SK-N-SH (cell line): ENCODE results near the gene KRT33B. TPM values are rescaled to one million over a fixed set of nuclear protein-coding genes. Genes with fewer than 3 reads are reported as not detected.

Source experiments
- CTCF ChIA-PET: fragments of 300-600, 350-600 bp; formaldehyde crosslinking; extraction: SDS; loops from one replicate; lab custom pipeline; 2021; lab: Yijun Ruan, JAX
- POLR2A ChIA-PET: fragments of 350-600 bp; sonication (Branson Sonifier 250); formaldehyde crosslinking; extraction: SDS; loops from one replicate; lab custom pipeline; 2020; ENCODE audit warnings: antibody characterized with exemption, inconsistent platforms; lab: Yijun Ruan, JAX
- DNase-seq: peaks from one replicate; pipeline ENCODE4 v3.0.0; 2012
- H2AFZ ChIP-seq: fragments of 200-600 bp; sonication (generic); 2 replicates; pipeline ENCODE4 v1.8.1; 2016; ENCODE audit warnings: antibody characterized with exemption, mild to moderate bottlenecking, low read depth
- H3F3A ChIP-seq: fragments of 200-600 bp; sonication (generic); replicated peaks from 2 replicates; pipeline ENCODE3; 2016; ENCODE audit warnings: antibody characterized with exemption, mild to moderate bottlenecking; ENCODE audit not compliant: insufficient read depth
- H3K27ac ChIP-seq, 2 experiments: fragments of 200-500 bp in 1 of 2; fragments of 200-600 bp in 1 of 2; sonication (Bioruptor generic) in 1 of 2; sonication (generic), shearing (Covaris generic) in 1 of 2; 2 replicates each; pipeline versions ENCODE4 v1.5.1 to v1.6.1; 2014 to 2016; ENCODE audit warnings: low read depth in 2 of 2, inconsistent platforms in 1 of 2, low read length in 1 of 2, mild to moderate bottlenecking in 1 of 2, mixed read lengths in 1 of 2
- H3K27me3 ChIP-seq: fragments of 200-600 bp; sonication (generic), shearing (Covaris generic); 2 replicates; pipeline ENCODE4 v1.6.1; 2016; ENCODE audit warnings: mixed run types; ENCODE audit not compliant: insufficient read depth
- H3K36me3 ChIP-seq, 2 experiments: fragments of 200-500 bp in 1 of 2; fragments of 200-600 bp in 1 of 2; sonication (Bioruptor generic) in 1 of 2; sonication (generic) in 1 of 2; replicated peaks in 1 of 2; 2 replicates each; pipeline versions ENCODE3 to v1.5.1; 2014 to 2016; ENCODE audit warnings: low read length in 1 of 2, mild to moderate bottlenecking in 1 of 2; ENCODE audit not compliant: insufficient read depth in 2 of 2, control insufficient read depth in 1 of 2
- H3K4me1 ChIP-seq, 2 experiments: fragments of 200-500 bp in 1 of 2; fragments of 200-600 bp in 1 of 2; sonication (Bioruptor generic) in 1 of 2; sonication (generic), shearing (Covaris generic) in 1 of 2; 2 replicates each; pipeline versions ENCODE4 v1.5.1 to v1.6.1; 2014 to 2016; ENCODE audit warnings: low read depth in 1 of 2, low read length in 1 of 2, mixed run types in 1 of 2; ENCODE audit not compliant: insufficient read depth in 2 of 2, control insufficient read depth in 1 of 2
- H3K4me2 ChIP-seq: fragments of 200-600 bp; sonication (generic), shearing (Covaris generic); 2 replicates; pipeline ENCODE4 v1.6.1; 2017; ENCODE audit warnings: mixed run types
- H3K4me3 ChIP-seq, 2 experiments: fragments of 200-500 bp in 1 of 2; fragments of 200-600 bp in 1 of 2; sonication (Bioruptor generic) in 1 of 2; sonication (generic), shearing (Covaris generic) in 1 of 2; 2 replicates each; pipeline versions ENCODE4 v1.5.1 to v1.8.1; 2014 to 2016; ENCODE audit warnings: low read depth in 2 of 2, inconsistent platforms in 1 of 2, low read length in 1 of 2, mild to moderate bottlenecking in 1 of 2, mixed read lengths in 1 of 2, moderate library complexity in 1 of 2
- H3K79me2 ChIP-seq: fragments of 200-600 bp; sonication (generic); 2 replicates; pipeline ENCODE4 v1.8.1; 2017; ENCODE audit warnings: mild to moderate bottlenecking; ENCODE audit not compliant: insufficient read depth
- H3K9ac ChIP-seq: fragments of 200-600 bp; sonication (generic); 2 replicates; pipeline ENCODE4 v1.6.1; 2017; ENCODE audit warnings: mixed run types
- H3K9me2 ChIP-seq: fragments of 200-600 bp; sonication (generic); 2 replicates; pipeline ENCODE4 v1.6.1; 2017; ENCODE audit warnings: mixed run types
- H3K9me3 ChIP-seq: fragments of 200-600 bp; sonication (generic); 2 replicates; pipeline ENCODE4 v1.6.1; 2017; ENCODE audit warnings: mixed run types, mild to moderate bottlenecking, moderate library complexity
- H4K20me1 ChIP-seq: fragments of 200-600 bp; sonication (generic); 2 replicates; pipeline ENCODE4 v1.6.1; 2017; ENCODE audit warnings: mild to moderate bottlenecking, mixed run types; ENCODE audit not compliant: insufficient read depth
- CHD2 ChIP-seq: fragments of 150-350 bp; IDR thresholded peaks from 2 replicates; pipeline ENCODE4 v1.6.1; 2018; ENCODE audit warnings: low read length; ENCODE audit not compliant: partially characterized antibody
- EP300 ChIP-seq, 2 experiments: IDR thresholded peaks; 2 replicates each; pipeline versions ENCODE4 v1.4.0 to v1.6.1; 2012; ENCODE audit warnings: borderline replicate concordance in 1 of 2, low read depth in 1 of 2, low read length in 1 of 2
- FOSL2 ChIP-seq: IDR thresholded peaks from 2 replicates; pipeline ENCODE4 v1.4.0; 2012; ENCODE audit warnings: low read depth, mild to moderate bottlenecking, moderate library complexity, borderline replicate concordance
- FOXM1 ChIP-seq: IDR thresholded peaks from 2 replicates; pipeline ENCODE4 v1.4.0; 2012; ENCODE audit warnings: low read depth, mild to moderate bottlenecking
- GABPA ChIP-seq: IDR thresholded peaks from 2 replicates; pipeline ENCODE4 v1.4.0; 2012; ENCODE audit warnings: low read depth, mild to moderate bottlenecking
- GATA2 ChIP-seq: sonication (generic); formaldehyde crosslinking; IDR thresholded peaks from 2 replicates; pipeline ENCODE4 v1.5.0; 2020; ENCODE audit warnings: mild to moderate bottlenecking, missing genetic modification reagents
- JUND ChIP-seq: IDR thresholded peaks from 2 replicates; pipeline ENCODE4 v1.4.0; 2012
- MEF2A ChIP-seq: IDR thresholded peaks from 2 replicates; pipeline ENCODE4 v1.4.0; 2012; ENCODE audit warnings: low read depth, borderline replicate concordance
- MXI1 ChIP-seq: IDR thresholded peaks from 2 replicates; pipeline ENCODE4 v1.6.1; 2012; ENCODE audit warnings: mild to moderate bottlenecking, low read depth, low read length, improper control_type of control experiment
- NFIC ChIP-seq: IDR thresholded peaks from 2 replicates; pipeline ENCODE4 v1.4.0; 2012; ENCODE audit warnings: borderline replicate concordance
- NRF1 ChIP-seq: IDR thresholded peaks from 2 replicates; pipeline ENCODE4 v1.6.1; 2012; ENCODE audit warnings: low read depth, mild to moderate bottlenecking, low read length
- POLR2AphosphoS5 ChIP-seq: IDR thresholded peaks from 2 replicates; pipeline ENCODE4 v1.6.1; 2012; ENCODE audit warnings: low read depth, low read length
- RAD21 ChIP-seq: IDR thresholded peaks from 2 replicates; pipeline ENCODE4 v1.6.1; 2012; ENCODE audit warnings: mild to moderate bottlenecking, low read length
- RCOR1 ChIP-seq: fragments of 150-350 bp; IDR thresholded peaks from 2 replicates; pipeline ENCODE4 v1.6.1; 2017; ENCODE audit warnings: antibody characterized with exemption, low read length
- RFX5 ChIP-seq: IDR thresholded peaks from 2 replicates; pipeline ENCODE4 v1.6.1; 2012; ENCODE audit warnings: mild to moderate bottlenecking, improper control_type of control experiment, low read length
- SIN3A ChIP-seq: IDR thresholded peaks from 2 replicates; pipeline ENCODE4 v1.6.1; 2012; ENCODE audit warnings: low read depth, mild to moderate bottlenecking, low read length, moderate library complexity, borderline replicate concordance
- TAF1 ChIP-seq: IDR thresholded peaks from 2 replicates; pipeline ENCODE4 v1.6.1; 2012; ENCODE audit warnings: low read depth, mild to moderate bottlenecking, low read length, moderate library complexity, borderline replicate concordance
- TCF12 ChIP-seq: IDR thresholded peaks from 2 replicates; pipeline ENCODE4 v1.4.0; 2012
- WGBS: methylation state at CpG from one replicate; pipeline ENCODE4 v1.1.6; 2017; ENCODE audit warnings: low lambda C conversion rate; 5-methylcytosine and 5-hydroxymethylcytosine counted together
- polyA plus RNA-seq, 3 experiments: library from polyadenylated mRNA; depleted of rRNA; stranded (reverse); fragments of >200 nt; gene quantifications; 2 replicates each; pipeline ENCODE4 v1.2.3, GENCODE V29; 2012
- TF ChIP-seq, protein P1 (sequence below): IDR thresholded peaks from 2 replicates; pipeline ENCODE4; 2012
- TF ChIP-seq, protein P2 (sequence below): IDR thresholded peaks from 2 replicates; pipeline ENCODE4 v1.4.0; 2012; ENCODE audit warnings: low read depth, borderline replicate concordance
- TF ChIP-seq, protein P3 (sequence below): fragments of 150-350 bp; IDR thresholded peaks from 2 replicates; pipeline ENCODE4 v1.6.1; 2016; ENCODE audit warnings: mild to moderate bottlenecking, low read depth, low read length

KRT33B gene
- polyA plus RNA-seq, 1 of the 3 experiments (the other 2 are of a cell fraction): 0.08 TPM

DNA sequence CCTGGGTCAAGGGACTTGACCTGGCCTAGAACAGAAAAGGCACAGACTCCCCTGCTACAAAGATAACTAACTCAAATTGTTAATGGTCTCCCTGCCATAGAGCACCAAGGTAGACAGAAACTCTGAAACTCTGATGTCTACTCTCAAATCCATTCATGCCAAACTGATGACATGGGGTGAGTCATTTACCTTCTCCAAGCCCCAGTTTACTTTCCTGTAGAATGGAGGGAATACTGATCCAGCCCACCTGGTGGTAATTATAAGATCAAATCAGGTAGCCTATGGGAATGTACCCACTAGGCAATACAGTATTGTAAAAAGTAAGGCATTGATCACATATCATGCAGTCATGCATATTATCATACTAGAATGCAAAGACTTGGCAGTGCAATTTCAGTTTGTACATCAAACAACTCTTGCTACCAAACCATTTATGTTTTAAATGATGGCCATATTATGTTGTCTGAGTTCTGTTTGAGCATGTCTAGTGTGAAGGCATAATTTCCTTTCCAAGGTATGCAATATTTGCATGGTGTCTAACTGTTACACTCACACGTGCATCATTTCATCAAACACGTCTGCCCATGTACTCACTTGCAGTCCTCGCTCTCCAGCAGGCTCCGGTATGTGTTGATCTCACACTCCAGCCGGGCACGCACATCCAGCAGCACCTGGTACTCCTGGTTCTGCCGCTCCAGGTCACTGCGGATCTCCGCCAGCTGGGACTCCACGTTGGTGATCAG, 24.8 kb upstream of the KRT33B start:
- no peaks in the 10 kb centered on the region for H4K20me1 ChIP-seq
- no peak overlapping the region for H3K27ac ChIP-seq
- WGBS: 76% methylated on average over 10 of the region's 10 CpGs
- H3K36me3 ChIP-seq: no peaks in the 10 kb centered on the region
- H3K9me3 ChIP-seq: no peaks in the 10 kb centered on the region
- H3K4me2 ChIP-seq: no peak overlapping the region
- no peaks in the 10 kb centered on the region for H3K79me2 ChIP-seq
- no peaks in the 10 kb centered on the region for H3F3A ChIP-seq
- no peak overlapping the region for H2AFZ ChIP-seq
- H3K4me1 ChIP-seq: peaks cover 0 to 4% of the 10 kb centered on the region in 2 experiments; a peak in 1 of 4 replicates
- no peaks in the 10 kb centered on the region for H3K27me3 ChIP-seq
- no peak overlapping the region for H3K9ac ChIP-seq
- H3K9me2 ChIP-seq: no peaks in the 10 kb centered on the region
- CTCF ChIA-PET: interaction anchor here (1.0 kb wide), 1 partner anchor 446 kb away, joined by 3 read pairs; no protein-coding TSS in a partner anchor
- no peak for TF ChIP-seq RCOR1
- TF ChIP-seq MEF2A: no peak
- no peak for TF ChIP-seq CHD2
- TF ChIP-seq RFX5: no peak
- 0 out of 2 replicates have a peak, but pooled peaks have one; percentile 24 for TF ChIP-seq FOSL2
- TF ChIP-seq MXI1: no peak
- TF ChIP-seq NFIC: no peak
- TF ChIP-seq, protein P1, sequence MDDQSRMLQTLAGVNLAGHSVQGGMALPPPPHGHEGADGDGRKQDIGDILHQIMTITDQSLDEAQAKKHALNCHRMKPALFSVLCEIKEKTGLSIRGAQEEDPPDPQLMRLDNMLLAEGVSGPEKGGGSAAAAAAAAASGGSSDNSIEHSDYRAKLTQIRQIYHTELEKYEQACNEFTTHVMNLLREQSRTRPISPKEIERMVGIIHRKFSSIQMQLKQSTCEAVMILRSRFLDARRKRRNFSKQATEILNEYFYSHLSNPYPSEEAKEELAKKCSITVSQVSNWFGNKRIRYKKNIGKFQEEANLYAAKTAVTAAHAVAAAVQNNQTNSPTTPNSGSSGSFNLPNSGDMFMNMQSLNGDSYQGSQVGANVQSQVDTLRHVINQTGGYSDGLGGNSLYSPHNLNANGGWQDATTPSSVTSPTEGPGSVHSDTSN: no peak
- no peak for TF ChIP-seq RAD21
- TF ChIP-seq JUND: peak; percentile 11; the same call in 1 of the 2 replicates
- no peak for DNase-seq
- POLR2A ChIA-PET: no interaction called here
- H3K4me3 ChIP-seq: no peak overlapping the region

DNA sequence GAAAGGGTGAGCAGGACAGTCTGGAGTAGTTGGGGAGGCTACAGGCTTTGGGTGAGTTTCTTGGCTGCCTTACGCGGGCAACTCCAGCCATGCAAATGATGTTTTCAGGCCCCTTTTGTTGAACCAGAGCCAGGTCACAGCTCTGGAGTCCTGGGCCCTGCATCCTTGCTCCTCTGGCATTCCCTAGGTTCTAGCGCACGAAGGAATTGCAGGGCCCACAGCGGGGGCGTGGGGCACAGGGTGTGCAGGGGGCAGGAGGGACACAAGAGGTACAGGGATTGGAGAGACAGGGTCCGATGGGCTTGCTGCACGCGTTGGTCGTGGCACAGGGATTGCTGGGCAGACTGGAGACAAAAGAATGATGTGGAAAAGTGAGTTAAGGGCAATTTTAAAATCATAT, 24.2 kb upstream of the KRT33B start:
- Histone ChIP-seq H3K9me2 (no peaks in the 10 kb centered on the region), H3K9me3 (no peaks in the 10 kb centered on the region), H3K4me3 (no peak overlapping the region), H3K27me3 (no peaks in the 10 kb centered on the region), H2AFZ (no peak overlapping the region), H3F3A (no peaks in the 10 kb centered on the region), H3K4me2 (no peak overlapping the region), H3K4me1 (peaks cover 0 to 4% of the 10 kb centered on the region in 2 experiments; a peak in 1 of 4 replicates), H3K27ac (no peak overlapping the region), H4K20me1 (no peaks in the 10 kb centered on the region), H3K9ac (no peak overlapping the region), H3K36me3 (no peaks in the 10 kb centered on the region), H3K79me2 (no peaks in the 10 kb centered on the region)
- ChIA-PET POLR2A (interaction anchor here (0.6 kb wide), 1 partner anchor 91 kb away, joined by 3 read pairs; no protein-coding TSS in a partner anchor), CTCF (interaction anchor here (1.0 kb wide), 1 partner anchor 445 kb away, joined by 3 read pairs; no protein-coding TSS in a partner anchor)
- no peak for DNase-seq
- WGBS: 74% methylated on average over 8 of the region's 10 CpGs
- TF ChIP-seq MEF2A (no peak), FOXM1 (no peak), NFIC (no peak), EP300 (IDR thresholded peaks at IDR 0.05; ENCODE audit: borderline replicate concordance in 1 of 2, low read depth in 1 of 2, low read length in 1 of 2) (no peak), MXI1 (no peak), POLR2AphosphoS5 (no peak), TAF1 (no peak), SIN3A (no peak), GABPA (no peak), NRF1 (no peak), TCF12 (no peak), GATA2 (CRISPR knock-in tag) (no peak), RAD21 (no peak)
- TF ChIP-seq, protein P2, sequence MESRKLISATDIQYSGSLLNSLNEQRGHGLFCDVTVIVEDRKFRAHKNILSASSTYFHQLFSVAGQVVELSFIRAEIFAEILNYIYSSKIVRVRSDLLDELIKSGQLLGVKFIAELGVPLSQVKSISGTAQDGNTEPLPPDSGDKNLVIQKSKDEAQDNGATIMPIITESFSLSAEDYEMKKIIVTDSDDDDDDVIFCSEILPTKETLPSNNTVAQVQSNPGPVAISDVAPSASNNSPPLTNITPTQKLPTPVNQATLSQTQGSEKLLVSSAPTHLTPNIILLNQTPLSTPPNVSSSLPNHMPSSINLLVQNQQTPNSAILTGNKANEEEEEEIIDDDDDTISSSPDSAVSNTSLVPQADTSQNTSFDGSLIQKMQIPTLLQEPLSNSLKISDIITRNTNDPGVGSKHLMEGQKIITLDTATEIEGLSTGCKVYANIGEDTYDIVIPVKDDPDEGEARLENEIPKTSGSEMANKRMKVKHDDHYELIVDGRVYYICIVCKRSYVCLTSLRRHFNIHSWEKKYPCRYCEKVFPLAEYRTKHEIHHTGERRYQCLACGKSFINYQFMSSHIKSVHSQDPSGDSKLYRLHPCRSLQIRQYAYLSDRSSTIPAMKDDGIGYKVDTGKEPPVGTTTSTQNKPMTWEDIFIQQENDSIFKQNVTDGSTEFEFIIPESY: no peak
- TF ChIP-seq, protein P3, sequence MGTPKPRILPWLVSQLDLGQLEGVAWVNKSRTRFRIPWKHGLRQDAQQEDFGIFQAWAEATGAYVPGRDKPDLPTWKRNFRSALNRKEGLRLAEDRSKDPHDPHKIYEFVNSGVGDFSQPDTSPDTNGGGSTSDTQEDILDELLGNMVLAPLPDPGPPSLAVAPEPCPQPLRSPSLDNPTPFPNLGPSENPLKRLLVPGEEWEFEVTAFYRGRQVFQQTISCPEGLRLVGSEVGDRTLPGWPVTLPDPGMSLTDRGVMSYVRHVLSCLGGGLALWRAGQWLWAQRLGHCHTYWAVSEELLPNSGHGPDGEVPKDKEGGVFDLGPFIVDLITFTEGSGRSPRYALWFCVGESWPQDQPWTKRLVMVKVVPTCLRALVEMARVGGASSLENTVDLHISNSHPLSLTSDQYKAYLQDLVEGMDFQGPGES: no peak
- TF ChIP-seq, protein P1: no peak
